Keratinocyte (primary cell): ENCODE data around the gene KLHL6. TPM values are rescaled to one million over a fixed set of nuclear protein-coding genes. Genes with fewer than 3 reads are reported as not detected.

Experiments
- DNase-seq: peaks from one replicate; pipeline ENCODE4 v3.0.0-alpha.2; 2011; ENCODE audit warnings: low read depth, missing footprints, low spot score
- FAIRE-seq: peaks from 2 replicates; lab custom pipeline; 2011; peaks lifted over from hg19 to GRCh38; lab: Jason Lieb, UNC
- H2AFZ ChIP-seq: 2 replicates; pipeline ENCODE4 v1.6.0; 2012; ENCODE audit warnings: low read length, control low read depth, inconsistent platforms; ENCODE audit not compliant: control insufficient read depth
- H3K27ac ChIP-seq: 2 replicates; pipeline ENCODE4 v1.5.1; 2011; ENCODE audit warnings: low read length; ENCODE audit not compliant: control insufficient read depth, insufficient read depth
- H3K27me3 ChIP-seq: 3 replicates; pipeline ENCODE4 v1.6.0; 2011; ENCODE audit warnings: low read length; ENCODE audit not compliant: control insufficient read depth, insufficient read depth; ENCODE audit errors: extremely low read depth
- H3K36me3 ChIP-seq, 2 experiments: 2 replicates in 1 of 2; 3 replicates in 1 of 2; pipeline ENCODE4 v1.5.1; 2011; ENCODE audit warnings: low read length in 2 of 2, mild to moderate bottlenecking in 1 of 2; ENCODE audit not compliant: control insufficient read depth in 2 of 2, insufficient read depth in 2 of 2; ENCODE audit errors: extremely low read depth in 1 of 2
- H3K4me1 ChIP-seq: 3 replicates; pipeline ENCODE4 v1.5.1; 2011; ENCODE audit warnings: low read length; ENCODE audit not compliant: control insufficient read depth, insufficient read depth; ENCODE audit errors: extremely low read depth
- H3K4me2 ChIP-seq: 3 replicates; pipeline ENCODE4 v1.6.0; 2011; ENCODE audit warnings: low read depth, low read length; ENCODE audit not compliant: control insufficient read depth, insufficient read depth; ENCODE audit errors: extremely low read depth
- H3K4me3 ChIP-seq, 3 experiments: fragments of 200-600 bp in 1 of 3; sonication (generic) in 1 of 3; 2 replicates in 2 of 3; 3 replicates in 1 of 3; pipeline ENCODE4 v1.5.1; 2011 to 2016; ENCODE audit warnings: low read length in 3 of 3, mild to moderate bottlenecking in 3 of 3, control low read depth in 2 of 3, inconsistent platforms in 1 of 3, low read depth in 1 of 3, mixed read lengths in 1 of 3, mixed run types in 1 of 3, moderate library complexity in 1 of 3; ENCODE audit not compliant: control insufficient read depth in 2 of 3, insufficient read depth in 2 of 3; ENCODE audit errors: extremely low read depth in 1 of 3
- H3K79me2 ChIP-seq: 2 replicates; pipeline ENCODE4 v1.6.0; 2012; ENCODE audit warnings: low read length; ENCODE audit not compliant: control insufficient read depth, insufficient read depth
- H3K9ac ChIP-seq: 3 replicates; pipeline ENCODE4 v1.6.0; 2011; ENCODE audit warnings: low read length; ENCODE audit not compliant: control insufficient read depth, insufficient read depth; ENCODE audit errors: extremely low read depth
- H3K9me1 ChIP-seq: 3 replicates; pipeline ENCODE4 v1.6.0; 2011; ENCODE audit warnings: low read length; ENCODE audit not compliant: control insufficient read depth, insufficient read depth; ENCODE audit errors: extremely low read depth
- H3K9me3 ChIP-seq: 2 replicates; pipeline ENCODE4 v1.5.1; 2012; ENCODE audit warnings: low read depth, low read length; ENCODE audit not compliant: control insufficient read depth
- H4K20me1 ChIP-seq: 3 replicates; pipeline ENCODE4 v1.6.0; 2011; ENCODE audit warnings: low read length; ENCODE audit not compliant: control insufficient read depth, insufficient read depth; ENCODE audit errors: extremely low read depth
- EZH2 ChIP-seq: IDR thresholded peaks from one replicate; pipeline ENCODE4 v1.6.1; 2012; ENCODE audit warnings: inconsistent platforms, mild to moderate bottlenecking, low read length, moderate library complexity
- dilution Hi-C: fragments of 300-500 bp; cut with MboI; formaldehyde crosslinking; loops from one replicate; pipeline ENCODE4 v1.7.0; 2020; ENCODE audit warnings: low sequenced_read_pairs; ENCODE audit not compliant: extremely low pct_ligation_motif_present
- polyA minus RNA-seq, 3 experiments: library from RNA; depleted of rRNA, polyadenylated mRNA; stranded (reverse); fragments of >200 nt; gene quantifications; 1 replicate in 1 of 3; 2 replicates in 1 of 3; 3 replicates in 1 of 3; pipeline ENCODE4 v1.2.3, GENCODE V29; 2011
- polyA plus RNA-seq, 5 experiments: library from polyadenylated mRNA; depleted of rRNA in 3 of 5; stranded (reverse) in 3 of 5; stranded (forward) in 1 of 5; unstranded in 1 of 5; fragments of >200 nt; gene quantifications; 1 replicate in 1 of 5; 2 replicates in 3 of 5; 3 replicates in 1 of 5; pipeline versions ENCODE4 v1.2.1 to v1.2.3, GENCODE V29; 2011 to 2012; ENCODE audit warnings: missing spikeins in 2 of 5, low read depth in 1 of 5, low replicate concordance in 1 of 5
- TF ChIP-seq, protein P1 (sequence below), 3 experiments: IDR thresholded peaks in 1 of 3; conservative IDR thresholded peaks in 1 of 3; optimal IDR thresholded peaks in 1 of 3; 2 replicates in 2 of 3; 3 replicates in 1 of 3; pipeline versions ENCODE3 to v1.5.1; 2011; ENCODE audit warnings: low read length in 3 of 3, mild to moderate bottlenecking in 3 of 3, moderate library complexity in 2 of 3, control low read depth in 1 of 3, inconsistent platforms in 1 of 3; ENCODE audit not compliant: insufficient read depth in 2 of 3; ENCODE audit errors: extremely low read depth in 1 of 3

The KLHL6 gene
- 0.10 to 0.30 TPM (median 0.12 TPM) in 3 replicates for polyA plus RNA-seq
- polyA plus RNA-seq (2011; ENCODE audit: low read depth), result not detected
- polyA plus RNA-seq (2011; cell fraction: cytosol; rRNA removed), result 0.16 and 0.26 TPM in 2 replicates
- polyA plus RNA-seq (2011; cell fraction: nucleus; rRNA removed), result 0.28 and 0.32 TPM in 2 replicates
- 0.15 and 0.24 TPM in 2 replicates for polyA plus RNA-seq (2012; ENCODE audit: low replicate concordance)
- 0.26 to 0.39 TPM (median 0.29 TPM) in 3 replicates for polyA minus RNA-seq
- 0.58 TPM for polyA minus RNA-seq (2011; cell fraction: cytosol; rRNA and poly(A)+ RNA removed)
- 0.21 and 0.70 TPM in 2 replicates for polyA minus RNA-seq (2011; cell fraction: nucleus; rRNA and poly(A)+ RNA removed)

DNA sequence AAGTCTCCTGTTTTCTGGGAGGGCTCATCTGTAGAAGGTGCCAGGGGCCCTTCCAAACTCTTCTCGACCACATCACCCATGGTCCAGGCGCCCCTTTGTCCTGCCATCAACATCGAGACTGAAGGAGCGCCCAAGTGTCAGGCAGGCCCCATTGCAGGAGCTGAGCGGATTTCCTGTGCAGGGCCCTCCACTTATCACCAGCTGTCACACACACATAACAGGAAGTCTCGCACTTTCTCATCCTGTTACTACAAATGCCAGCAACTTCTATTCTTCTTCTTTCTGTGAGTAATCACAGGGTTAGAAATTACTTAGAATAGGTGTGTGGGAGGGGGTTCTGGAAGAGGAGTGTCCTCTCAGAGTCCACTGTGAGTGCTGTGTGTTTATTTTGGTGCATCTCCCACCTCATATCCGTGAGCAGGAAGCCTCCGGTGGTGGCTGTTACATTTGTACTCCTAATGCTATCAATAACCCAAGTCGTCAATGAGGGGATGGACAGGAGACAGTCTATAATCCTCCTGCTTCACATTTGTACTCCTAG is at the start of gene KLHL6:
Gene KLHL6 (minus strand): TSS at position 166 of the 541 bp plus-strand sequence. CDS start 53 bp downstream, at position 113.
- Histone ChIP-seq H3K79me2 (no peaks in the 10 kb centered on the region), H3K27ac (no peak within 1 kb of the TSS), H2AFZ (no peak within 1 kb of the TSS), H3K4me1 (no peaks in the 10 kb centered on the region), H3K9me1 (no peaks in the 10 kb centered on the region), H4K20me1 (no peaks in the 10 kb centered on the region), H3K4me3 (no peak within 1 kb of the TSS), H3K36me3 (no peaks in the 10 kb centered on the region), H3K27me3 (no peaks in the 10 kb centered on the region), H3K4me2 (no peak within 1 kb of the TSS), H3K9ac (no peak within 1 kb of the TSS), H3K9me3 (no peaks in the 10 kb centered on the region)
- DNase-seq (no peak), FAIRE-seq (no peak)
- dilution Hi-C loops, result no loop called here
- TF ChIP-seq, protein P1, sequence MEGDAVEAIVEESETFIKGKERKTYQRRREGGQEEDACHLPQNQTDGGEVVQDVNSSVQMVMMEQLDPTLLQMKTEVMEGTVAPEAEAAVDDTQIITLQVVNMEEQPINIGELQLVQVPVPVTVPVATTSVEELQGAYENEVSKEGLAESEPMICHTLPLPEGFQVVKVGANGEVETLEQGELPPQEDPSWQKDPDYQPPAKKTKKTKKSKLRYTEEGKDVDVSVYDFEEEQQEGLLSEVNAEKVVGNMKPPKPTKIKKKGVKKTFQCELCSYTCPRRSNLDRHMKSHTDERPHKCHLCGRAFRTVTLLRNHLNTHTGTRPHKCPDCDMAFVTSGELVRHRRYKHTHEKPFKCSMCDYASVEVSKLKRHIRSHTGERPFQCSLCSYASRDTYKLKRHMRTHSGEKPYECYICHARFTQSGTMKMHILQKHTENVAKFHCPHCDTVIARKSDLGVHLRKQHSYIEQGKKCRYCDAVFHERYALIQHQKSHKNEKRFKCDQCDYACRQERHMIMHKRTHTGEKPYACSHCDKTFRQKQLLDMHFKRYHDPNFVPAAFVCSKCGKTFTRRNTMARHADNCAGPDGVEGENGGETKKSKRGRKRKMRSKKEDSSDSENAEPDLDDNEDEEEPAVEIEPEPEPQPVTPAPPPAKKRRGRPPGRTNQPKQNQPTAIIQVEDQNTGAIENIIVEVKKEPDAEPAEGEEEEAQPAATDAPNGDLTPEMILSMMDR (optimal IDR thresholded peaks at IDR 0.05 in 1 of 3, IDR thresholded peaks at IDR 0.05 in 1 of 3, conservative IDR thresholded peaks at IDR 0.05 in 1 of 3; ENCODE audit: extremely low read depth in 1 of 3, insufficient read depth in 2 of 3, low read length in 3 of 3), result no peak
- no peak for TF ChIP-seq EZH2

GRCh38 chr3:183597959-183598358 is 42.5 kb upstream of the KLHL6 start:
- Histone ChIP-seq H3K79me2 (no peaks in the 10 kb centered on the region), H2AFZ (no peak overlapping the region), H3K9ac (no peak overlapping the region), H3K9me1 (no peaks in the 10 kb centered on the region), H3K4me2 (no peak overlapping the region), H3K36me3 (no peaks in the 10 kb centered on the region), H3K9me3 (no peaks in the 10 kb centered on the region), H3K4me3 (no peak overlapping the region), H4K20me1 (no peaks in the 10 kb centered on the region), H3K4me1 (no peaks in the 10 kb centered on the region), H3K27ac (no peak overlapping the region), H3K27me3 (no peaks in the 10 kb centered on the region)
- no peak for FAIRE-seq
- dilution Hi-C loops, result no loop called here
- DNase-seq, result no peak
- TF ChIP-seq, protein P1 (optimal IDR thresholded peaks at IDR 0.05 in 1 of 3, IDR thresholded peaks at IDR 0.05 in 1 of 3, conservative IDR thresholded peaks at IDR 0.05 in 1 of 3; ENCODE audit: extremely low read depth in 1 of 3, insufficient read depth in 2 of 3, low read length in 3 of 3), result no peak
- TF ChIP-seq EZH2, result no peak
